GM12878 (cell line): ENCODE measurements around the gene TRAF3IP3. TPM values are rescaled to one million over a fixed set of nuclear protein-coding genes. Genes with fewer than 3 reads are reported as not detected.

ENCODE experiments used
- ATAC-seq: fragments of 200-7000 bp; cut with Tn5 transposase; 3 replicates; pipeline ENCODE4 v1.9.1; 2020; ENCODE audit warnings: mild to moderate bottlenecking, moderate library complexity
- BruUV-seq: library from RNA; stranded (reverse); fragments of 400-500 nt; replicated peaks from 2 replicates; lab custom pipeline; 2021; lab: Mats Ljungman, UMichigan
- CTCF ChIA-PET: fragments of 300-600 bp; sonication (Branson Sonifier 250); formaldehyde crosslinking; extraction: SDS; loops from one replicate; lab custom pipeline; 2021; ENCODE audit warnings: inconsistent platforms; lab: Yijun Ruan, JAX
- POLR2A ChIA-PET: fragments of 350-600 bp; formaldehyde crosslinking; extraction: SDS; loops from one replicate; lab custom pipeline; 2021; ENCODE audit warnings: inconsistent platforms; lab: Charles Lee
- RAD21 ChIA-PET: fragments of 300-600 bp; sonication (Branson Sonifier 250); formaldehyde crosslinking; loops from one replicate; lab custom pipeline; 2023; ENCODE audit warnings: antibody characterized with exemption; ENCODE audit not compliant: unreplicated experiment; lab: Charles Lee
- SMC1A ChIA-PET: fragments of 300-600 bp; sonication (Branson Sonifier 250); formaldehyde crosslinking; loops from one replicate; lab custom pipeline; 2023; ENCODE audit not compliant: unreplicated experiment, uncharacterized antibody; lab: Charles Lee
- DNase-seq: peaks from one replicate; pipeline ENCODE4 v3.0.0-alpha.2; 2011; ENCODE audit warnings: low read depth, low spot score
- FAIRE-seq: peaks from 3 replicates; lab custom pipeline; 2011; peaks lifted over from hg19 to GRCh38; lab: Jason Lieb, UNC
- H2AFZ ChIP-seq: 2 replicates; pipeline ENCODE4 v1.6.0; 2011; ENCODE audit warnings: low read depth, low read length, control low read depth; ENCODE audit not compliant: control insufficient read depth
- H3K27ac ChIP-seq: 2 replicates; pipeline ENCODE4 v1.5.1; 2011; ENCODE audit warnings: control low read depth; ENCODE audit not compliant: control insufficient read depth, insufficient read depth
- H3K27me3 ChIP-seq, 2 experiments: replicated peaks in 1 of 2; 2 replicates each; pipeline versions ENCODE4 v1.6.0 to v1.6.1; 2011; ENCODE audit warnings: low read length in 1 of 2; ENCODE audit not compliant: control insufficient read depth in 2 of 2, insufficient read depth in 2 of 2
- H3K36me3 ChIP-seq, 2 experiments: 2 replicates each; pipeline ENCODE4 v1.5.1; 2011; ENCODE audit warnings: low read length in 1 of 2; ENCODE audit not compliant: control insufficient read depth in 2 of 2, insufficient read depth in 2 of 2
- H3K4me1 ChIP-seq: 2 replicates; pipeline ENCODE4 v1.6.1; 2011; ENCODE audit warnings: mild to moderate bottlenecking, low read length, moderate library complexity, mixed read lengths; ENCODE audit not compliant: control insufficient read depth, insufficient read depth
- H3K4me2 ChIP-seq: 2 replicates; pipeline ENCODE4 v1.6.0; 2011; ENCODE audit warnings: control low read depth; ENCODE audit not compliant: control insufficient read depth, insufficient read depth
- H3K4me3 ChIP-seq: fragments of 200-600 bp; sonication (generic); 2 replicates; pipeline ENCODE4 v1.5.1; 2016
- H3K79me2 ChIP-seq: 2 replicates; pipeline ENCODE4 v1.6.0; 2011; ENCODE audit warnings: low read length; ENCODE audit not compliant: control insufficient read depth, insufficient read depth
- H3K9ac ChIP-seq: 2 replicates; pipeline ENCODE4 v1.8.0; 2011; ENCODE audit warnings: low read length, control low read depth, mixed read lengths; ENCODE audit not compliant: control insufficient read depth, insufficient read depth
- H3K9me3 ChIP-seq: replicated peaks from 3 replicates; pipeline ENCODE4 v1.5.1; 2011; ENCODE audit warnings: mild to moderate bottlenecking, low read length; ENCODE audit not compliant: control insufficient read depth, insufficient read depth
- H4K20me1 ChIP-seq: 2 replicates; pipeline ENCODE4 v1.6.0; 2011; ENCODE audit not compliant: control insufficient read depth, insufficient read depth
- FOXM1 ChIP-seq: IDR thresholded peaks from 2 replicates; pipeline ENCODE4 v1.6.1; 2012; ENCODE audit warnings: low read depth, mild to moderate bottlenecking, inconsistent platforms, low read length, moderate library complexity
- IKZF2 ChIP-seq, 2 experiments: fragments of 450-650 bp; IDR thresholded peaks; 2 replicates each; pipeline ENCODE4 v1.6.1; 2017; ENCODE audit warnings: mild to moderate bottlenecking in 2 of 2, moderate library complexity in 2 of 2
- SKIL ChIP-seq: fragments of 450-650 bp; IDR thresholded peaks from 2 replicates; pipeline ENCODE4 v1.6.1; 2017; ENCODE audit warnings: mild to moderate bottlenecking, low read depth, inconsistent platforms; ENCODE audit not compliant: poor library complexity, severe bottlenecking
- STAT3 ChIP-seq: IDR thresholded peaks from 2 replicates; pipeline ENCODE4 v1.6.1; 2011; ENCODE audit warnings: low read depth, low read length, improper control_type of control experiment
- WGBS: methylation state at CpG from one replicate; pipeline ENCODE4 v1.1.6; 2016; ENCODE audit warnings: low lambda C conversion rate; ENCODE audit not compliant: insufficient replicate concordance, insufficient coverage; ENCODE audit errors: missing lambda C conversion rate; 5-methylcytosine and 5-hydroxymethylcytosine counted together
- in situ Hi-C: fragments of 300-500 bp; cut with MboI; formaldehyde crosslinking; loops from 9 replicates; pipeline ENCODE4 v1.14.3; 2018; ENCODE audit warnings: mixed read lengths
- intact Hi-C: fragments of 100-400 bp; cut with micrococcal nuclease; formaldehyde crosslinking; loops from one replicate; pipeline ENCODE4 v1.14.2; 2022; ENCODE audit not compliant: unreplicated experiment
- polyA plus RNA-seq, 11 experiments: library from polyadenylated mRNA; depleted of rRNA in 4 of 11; unstranded in 6 of 11; stranded (reverse) in 5 of 11; fragments of >200 nt; fragmentation: Nextera tagmentation in 4 of 11; fragmentation: Illumina TruSeq in 1 of 11; extraction: Ambion mirVana in 4 of 11; extraction: Trizol in 1 of 11; gene quantifications; 1 replicate in 1 of 11; 2 replicates in 10 of 11; pipeline versions ENCODE4 v1.2.1 to v1.2.3, GENCODE V29; 2011 to 2016; ENCODE audit warnings: inconsistent platforms in 2 of 11, missing spikeins in 2 of 11, low read depth in 1 of 11
- total RNA-seq, 4 experiments: library from RNA; depleted of rRNA in 3 of 4; stranded (reverse); fragments of >200 nt in 3 of 4; fragmentation: Illumina TruSeq in 1 of 4; extraction: Trizol in 1 of 4; gene quantifications; 2 replicates each; pipeline versions ENCODE4 v1.2.1 to v1.2.3, GENCODE V29; 2013 to 2021

Gene TRAF3IP3
- total and polyA plus RNA-seq, 10 of the 15 experiments (the other 5 are each of a cell fraction or from before 2014, with no cell fraction given), result 61.6 to 121 (median 96.5) TPM

GRCh38 chr1:209816923-209817322 lies 61.1 kb downstream of the TRAF3IP3 start (continued):
- no peak for TF ChIP-seq SKIL

- no TSS peak for BruUV-seq
- Histone ChIP-seq H3K9ac (no peak overlapping the region), H3K9me3 (no peaks in the 10 kb centered on the region), H3K4me2 (no peak overlapping the region), H3K27me3 (no peaks in the 10 kb centered on the region; a peak in 1 of 4 replicates), H2AFZ (no peak overlapping the region), H3K36me3 (no peaks in the 10 kb centered on the region), H3K4me1 (no peaks in the 10 kb centered on the region)
- DNase-seq, result no peak
- WGBS, result 4% methylated on average over 1 of the region's 1 CpG
- ATAC-seq, result no peak
- intact Hi-C loops, result no loop called here
- CTCF ChIA-PET, result interaction anchor here (1.2 to 1.3 kb wide), 2 partner anchors 10 to 45 kb away, joined by 3 to 5 read pairs; partner anchors contain the start of gene UTP25
- RAD21 ChIA-PET, result no interaction called here
- TF ChIP-seq FOXM1 (no peak), STAT3 (no peak), IKZF2 (IDR thresholded peaks at IDR 0.05) (no peak)
- TF ChIP-seq, all 136 proteins: peak for 0
- Histone ChIP-seq H4K20me1 (no peaks in the 10 kb centered on the region), H3K4me3 (no peak overlapping the region), H3K27ac (no peak overlapping the region), H3K79me2 (no peaks in the 10 kb centered on the region)
- in situ Hi-C loops, result no loop called here
- ChIA-PET SMC1A (interaction anchor here (0.8 to 5.2 kb wide), 4 partner anchors 9 to 49 kb away, joined by 3 to 24 read pairs (median 4); no protein-coding TSS in a partner anchor), POLR2A (interaction anchor here (1.3 kb wide), 1 partner anchor 49 kb away, joined by 4 read pairs; no protein-coding TSS in a partner anchor)
- FAIRE-seq, result no peak
Observed at GRCh38 chr1:209817691-209818090, 61.8 kb downstream of the TRAF3IP3 start.
